Activated B cell treated with CpG ODN at 0.5 μM for 24 hours (primary cell): Measurements from ENCODE around the gene TMEM270. TPM values are rescaled to one million over a fixed set of nuclear protein-coding genes. Genes with fewer than 3 reads are reported as not detected.
"Not testable (repeated sequence)": the region's sequence is repeated elsewhere in the genome, so short reads cannot be mapped to it uniquely, and the experiment has no call there.

Source experiments
- ATAC-seq: fragments of 200-7000 bp; cut with Tn5 transposase; one replicate; pipeline ENCODE4 v1.10.0; 2021; ENCODE audit warnings: low read depth, mild to moderate bottlenecking, moderate library complexity
- CTCF ChIA-PET: fragments of 350-600 bp; sonication (Branson Sonifier 250); formaldehyde crosslinking; loops from one replicate; lab custom pipeline; 2021; ENCODE audit warnings: antibody characterized with exemption; lab: Charles Lee
- POLR2A ChIA-PET: fragments of 350-600 bp; sonication (Branson Sonifier 250); formaldehyde crosslinking; loops from one replicate; lab custom pipeline; 2021; ENCODE audit warnings: antibody characterized with exemption; lab: Charles Lee
- DNase-seq: peaks from one replicate; pipeline ENCODE4 v3.0.0; 2022
- H3K27ac Mint-ChIP-seq: one replicate; pipeline ENCODE4 v1.8.0; 2020; ENCODE audit warnings: mixed read lengths
- H3K27me3 Mint-ChIP-seq: one replicate; pipeline ENCODE4 v1.8.0; 2021; ENCODE audit warnings: mixed read lengths
- H3K36me3 Mint-ChIP-seq: one replicate; pipeline ENCODE4 v1.8.0; 2021; ENCODE audit warnings: low read depth, mixed read lengths
- H3K4me1 Mint-ChIP-seq: one replicate; pipeline ENCODE4 v1.8.0; 2021; ENCODE audit warnings: mixed read lengths
- H3K4me3 Mint-ChIP-seq: one replicate; pipeline ENCODE4 v1.8.0; 2020; ENCODE audit warnings: mild to moderate bottlenecking, mixed read lengths
- H3K9me3 Mint-ChIP-seq: one replicate; pipeline ENCODE4 v1.8.0; 2020; ENCODE audit warnings: mixed read lengths
- intact Hi-C: fragments of 100-400 bp; cut with micrococcal nuclease; formaldehyde crosslinking; loops from one replicate; pipeline ENCODE4 v1.15.1; 2024
- total RNA-seq: library from RNA; stranded (reverse); gene quantifications from 2 replicates; pipeline ENCODE4 v1.2.3, GENCODE V29; 2022
- TF ChIP-seq, protein P1 (sequence below): fragments of 200-600 bp; IDR thresholded peaks from one replicate; pipeline ENCODE4 v1.8.0; 2022; ENCODE audit warnings: antibody characterized with exemption, mild to moderate bottlenecking

Gene TMEM270
- total RNA-seq, 1 donor from 2014 or later: not detected

- Mint-ChIP-seq H3K9me3 (no peaks in the 10 kb centered on the region), H3K4me1 (peaks cover 9% of the 10 kb centered on the region), H3K27me3 (peaks cover 1% of the 10 kb centered on the region), H3K36me3 (no peaks in the 10 kb centered on the region), H3K27ac (no peak overlapping the region), H3K4me3 (no peak overlapping the region)
- ChIA-PET POLR2A (no interaction called here), CTCF (no interaction called here)
- TF ChIP-seq, protein P1, sequence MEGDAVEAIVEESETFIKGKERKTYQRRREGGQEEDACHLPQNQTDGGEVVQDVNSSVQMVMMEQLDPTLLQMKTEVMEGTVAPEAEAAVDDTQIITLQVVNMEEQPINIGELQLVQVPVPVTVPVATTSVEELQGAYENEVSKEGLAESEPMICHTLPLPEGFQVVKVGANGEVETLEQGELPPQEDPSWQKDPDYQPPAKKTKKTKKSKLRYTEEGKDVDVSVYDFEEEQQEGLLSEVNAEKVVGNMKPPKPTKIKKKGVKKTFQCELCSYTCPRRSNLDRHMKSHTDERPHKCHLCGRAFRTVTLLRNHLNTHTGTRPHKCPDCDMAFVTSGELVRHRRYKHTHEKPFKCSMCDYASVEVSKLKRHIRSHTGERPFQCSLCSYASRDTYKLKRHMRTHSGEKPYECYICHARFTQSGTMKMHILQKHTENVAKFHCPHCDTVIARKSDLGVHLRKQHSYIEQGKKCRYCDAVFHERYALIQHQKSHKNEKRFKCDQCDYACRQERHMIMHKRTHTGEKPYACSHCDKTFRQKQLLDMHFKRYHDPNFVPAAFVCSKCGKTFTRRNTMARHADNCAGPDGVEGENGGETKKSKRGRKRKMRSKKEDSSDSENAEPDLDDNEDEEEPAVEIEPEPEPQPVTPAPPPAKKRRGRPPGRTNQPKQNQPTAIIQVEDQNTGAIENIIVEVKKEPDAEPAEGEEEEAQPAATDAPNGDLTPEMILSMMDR: no peak
- intact Hi-C loops: loop anchor here (2.0 kb wide), 1 partner anchor 14 kb away; no protein-coding TSS in a partner anchor
- DNase-seq (no peak), ATAC-seq (no peak)
These were observed 28.2 kb upstream of the TMEM270 start for GRCh38 chr7:73832806-73833205.

DNA sequence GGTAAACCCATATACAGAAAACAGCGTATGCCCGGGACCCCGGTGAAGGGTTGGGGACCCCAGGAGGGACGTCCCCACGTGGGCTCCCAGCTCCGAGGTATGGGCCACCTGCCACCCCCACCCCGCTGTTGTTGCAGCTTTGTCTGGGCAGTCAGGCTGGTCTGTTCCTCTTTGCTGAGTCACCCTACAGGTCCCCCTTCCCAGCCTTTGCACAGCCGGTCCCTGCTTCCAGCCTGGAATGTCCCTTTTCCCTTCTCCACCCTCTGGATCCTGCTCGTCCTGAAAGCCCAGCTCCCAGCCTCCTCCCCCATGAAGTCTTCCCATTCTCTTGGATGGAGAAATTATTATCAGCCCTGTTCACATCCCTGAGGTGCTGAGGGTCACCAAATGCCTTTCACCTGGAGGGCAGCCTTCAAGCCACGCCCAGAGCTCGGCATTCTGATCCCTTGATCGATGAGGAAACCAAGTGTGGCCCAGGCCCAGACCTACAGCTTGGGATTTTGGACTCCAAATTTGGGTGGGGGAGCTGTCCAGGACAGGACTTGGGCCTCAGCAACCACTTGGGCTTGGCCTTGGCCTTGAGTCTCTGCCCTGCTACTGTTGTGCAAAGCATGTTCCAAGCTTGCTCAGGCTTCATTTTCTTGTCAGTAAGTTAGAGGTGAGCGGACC is 27.6 kb upstream of the TMEM270 start:
- CTCF ChIA-PET: no interaction called here

DNA sequence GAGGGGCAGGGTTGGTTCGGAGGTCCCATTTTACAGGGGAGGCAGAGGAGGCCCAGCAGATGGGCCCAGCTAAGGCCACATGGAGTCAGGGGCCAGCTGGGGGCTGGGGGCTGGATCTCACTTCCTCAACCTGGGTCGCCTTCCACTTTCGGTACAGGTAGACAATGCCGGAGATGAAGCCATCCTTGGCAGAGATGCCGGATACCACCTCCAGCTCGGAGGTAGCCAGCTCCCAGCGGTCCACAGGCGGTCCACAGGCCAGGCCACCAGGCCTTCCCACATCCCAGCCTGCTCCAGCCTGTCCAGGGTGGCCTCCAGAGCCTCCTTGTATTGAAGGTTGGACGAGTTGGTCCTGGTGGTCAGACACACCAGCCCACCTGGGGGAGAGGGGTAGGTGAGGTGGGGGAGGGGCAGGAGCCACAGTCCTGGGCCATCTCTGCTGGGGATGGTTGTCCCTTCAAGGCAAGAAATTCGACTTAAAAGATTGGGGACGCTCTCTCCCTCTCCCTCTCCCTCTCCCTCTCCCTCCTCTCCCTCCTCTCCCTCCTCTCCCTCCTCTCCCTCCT is 26.2 kb upstream of the TMEM270 start:
- Mint-ChIP-seq H3K36me3 (no peaks in the 10 kb centered on the region), H3K27ac (no peak overlapping the region), H3K9me3 (no peaks in the 10 kb centered on the region), H3K27me3 (no peaks in the 10 kb centered on the region), H3K4me3 (no peak overlapping the region), H3K4me1 (no peaks in the 10 kb centered on the region)
- POLR2A ChIA-PET: no interaction called here
- no peak for ATAC-seq
- TF ChIP-seq, protein P1: no peak
- no peak for DNase-seq
- intact Hi-C loops: no loop called here
- CTCF ChIA-PET: interaction anchor here (1.0 kb wide), 1 partner anchor 19 kb away, joined by 3 read pairs; no protein-coding TSS in a partner anchor

More for the DNA sequence above, 27.6 kb upstream of the TMEM270 start:
- TF ChIP-seq, protein P1: no peak
- Mint-ChIP-seq H3K9me3 (no peaks in the 10 kb centered on the region), H3K27me3 (no peaks in the 10 kb centered on the region), H3K27ac (no peak overlapping the region), H3K4me3 (no peak overlapping the region), H3K4me1 (peaks cover 4% of the 10 kb centered on the region), H3K36me3 (no peaks in the 10 kb centered on the region)
- ATAC-seq (no peak), DNase-seq (no peak)
- POLR2A ChIA-PET: no interaction called here
- intact Hi-C loops: loop anchor here (2.0 kb wide), 1 partner anchor 13 kb away; no protein-coding TSS in a partner anchor

DNA sequence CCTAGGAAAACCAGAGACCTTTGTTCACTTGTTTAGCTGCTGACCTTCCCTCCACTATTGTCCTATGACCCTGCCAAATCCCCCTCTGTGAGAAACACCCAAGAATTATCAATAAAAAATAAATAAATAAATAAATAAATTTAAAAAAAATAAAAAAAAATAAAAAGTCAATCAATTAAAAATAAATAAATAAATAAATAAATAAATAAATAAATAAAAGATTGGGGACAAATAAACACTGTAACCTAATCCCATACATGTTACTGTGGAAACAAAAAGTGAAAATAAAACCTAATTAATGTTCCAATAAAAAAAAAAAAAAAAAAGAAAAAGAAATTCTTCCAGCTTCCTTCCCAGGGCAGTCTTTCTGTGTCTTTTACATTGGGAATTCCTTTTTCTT is 23.8 kb upstream of the TMEM270 start:
- H3K4me1 Mint-ChIP-seq, H3K4me3 Mint-ChIP-seq, ATAC-seq, CTCF ChIA-PET, POLR2A ChIA-PET, H3K27ac Mint-ChIP-seq, DNase-seq, H3K36me3 Mint-ChIP-seq, H3K9me3 Mint-ChIP-seq, H3K27me3 Mint-ChIP-seq, intact Hi-C loops: not testable (repeated sequence)

DNA sequence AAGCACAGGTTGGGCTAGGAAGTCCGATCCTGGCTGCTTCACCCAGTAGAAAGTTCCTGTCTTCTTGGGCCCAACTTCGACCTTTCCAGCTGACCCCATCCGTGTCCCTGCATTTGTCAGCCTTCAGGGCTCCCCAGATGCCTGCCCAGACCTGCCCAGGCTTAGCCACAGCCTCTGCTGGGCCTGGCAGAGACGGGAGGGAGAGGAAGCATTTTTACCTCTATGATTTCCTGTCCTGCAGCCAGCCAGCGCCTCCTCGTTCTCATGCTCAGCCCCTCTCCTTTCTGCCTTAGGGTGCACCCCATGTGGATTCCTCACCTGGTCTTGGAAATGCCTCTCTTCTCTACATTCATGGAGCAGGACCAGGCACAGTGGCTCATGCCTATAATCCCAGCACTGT is 22.3 kb upstream of the TMEM270 start:
- Mint-ChIP-seq H3K9me3 (no peaks in the 10 kb centered on the region), H3K27me3 (no peaks in the 10 kb centered on the region), H3K27ac (no peak overlapping the region), H3K4me1 (peaks cover 4% of the 10 kb centered on the region), H3K36me3 (no peaks in the 10 kb centered on the region), H3K4me3 (no peak overlapping the region)
- CTCF ChIA-PET: no interaction called here
- TF ChIP-seq, protein P1: no peak
- POLR2A ChIA-PET: no interaction called here
- no peak for DNase-seq
- intact Hi-C loops: loop anchor here (2.0 kb wide), 1 partner anchor 16 kb away; no protein-coding TSS in a partner anchor
- ATAC-seq: no peak
